H1 (cell line): ENCODE measurements around the gene JPH2. TPM values are rescaled to one million over a fixed set of nuclear protein-coding genes. Genes with fewer than 3 reads are reported as not detected.

Experiments
- SIN3A ChIP-seq, 2 experiments: IDR thresholded peaks in 1 of 2; conservative IDR thresholded peaks in 1 of 2; 2 replicates each; pipeline ENCODE4 v1.6.1; 2011 to 2012; ENCODE audit warnings: low read length in 2 of 2, improper control_type of control experiment in 1 of 2, low read depth in 1 of 2, mild to moderate bottlenecking in 1 of 2
- polyA plus RNA-seq, 7 experiments: library from polyadenylated mRNA; depleted of rRNA in 3 of 7; stranded (reverse) in 5 of 7; unstranded in 2 of 7; fragments of >200 nt in 5 of 7; fragments of 200-250 nt in 2 of 7; gene quantifications; 1 replicate in 5 of 7; 2 replicates in 1 of 7; 4 replicates in 1 of 7; pipeline versions ENCODE4 v1.2.1 to v1.2.3, GENCODE V29; 2011 to 2013; ENCODE audit warnings: missing spikeins in 2 of 7, mixed read lengths in 2 of 7
- total RNA-seq: library from RNA; stranded (reverse); fragmentation: NEBNext Ultra II Directional; extraction: Animal tissue kit (Norgen Biotek cat#: 25700); gene quantifications from 2 replicates; pipeline ENCODE4 v1.2.1, GENCODE V29; 2021

Gene JPH2
- total and polyA plus RNA-seq, 2 of the 8 experiments (the other 6 are each of a cell fraction or from before 2014, with no cell fraction given), result 0.59 to 1.3 TPM

GRCh38 chr20:44224637-44225036 is 37.6 kb upstream of the JPH2 start (continued):
- no peak for TF ChIP-seq SIN3A (conservative IDR thresholded peaks at IDR 0.05 in 1 of 2, IDR thresholded peaks at IDR 0.05 in 1 of 2; ENCODE audit: low read depth in 1 of 2, low read length in 2 of 2)
